ENCODE measurements around the gene BNC1.

Gene BNC1

GRCh38 chr15:83292317-83292716 lies 7.9 kb upstream of the BNC1 start:
- no peaks in the 10 kb centered on the region for H3K36me3 ChIP-seq (ENCODE audit: control insufficient read depth in 1 of 2, insufficient read depth in 2 of 2, low read length in 2 of 2)
- H3K27ac ChIP-seq (ENCODE audit: low read length) = no peak overlapping the region
- no peaks in the 10 kb centered on the region for H3K4me1 ChIP-seq (ENCODE audit: control insufficient read depth in 1 of 2, insufficient read depth in 2 of 2, low read length in 2 of 2)
- no peaks in the 10 kb centered on the region for H3K9me3 ChIP-seq (ENCODE audit: control insufficient read depth in 1 of 2, low read length in 2 of 2)
- peaks cover 3% of the 10 kb centered on the region for H3K27me3 ChIP-seq (ENCODE audit: low read depth, low read length)
- no peak overlapping the region for H3K4me3 ChIP-seq (ENCODE audit: low read depth in 1 of 2, low read length in 2 of 2)

- H3K36me3 ChIP-seq (ENCODE audit: control insufficient read depth in 1 of 2, insufficient read depth in 2 of 2, low read length in 2 of 2) = no peaks in the 10 kb centered on the region
- H3K4me3 ChIP-seq (ENCODE audit: low read depth in 1 of 2, low read length in 2 of 2) = no peak overlapping the region
- peaks cover 11% of the 10 kb centered on the region for H3K27me3 ChIP-seq (ENCODE audit: low read depth, low read length)
- no peaks in the 10 kb centered on the region for H3K4me1 ChIP-seq (ENCODE audit: control insufficient read depth in 1 of 2, insufficient read depth in 2 of 2, low read length in 2 of 2)
- H3K27ac ChIP-seq (ENCODE audit: low read length) = no peak overlapping the region
- H3K9me3 ChIP-seq (ENCODE audit: control insufficient read depth in 1 of 2, low read length in 2 of 2) = no peaks in the 10 kb centered on the region
Measured at GRCh38 chr15:83290236-83290635, 5.8 kb upstream of the BNC1 start.

GRCh38 chr15:83289160-83289559 lies 4.7 kb upstream of the BNC1 start:
- Histone ChIP-seq H3K36me3 (ENCODE audit: control insufficient read depth in 1 of 2, insufficient read depth in 2 of 2, low read length in 2 of 2) (no peaks in the 10 kb centered on the region), H3K4me3 (ENCODE audit: low read depth in 1 of 2, low read length in 2 of 2) (no peak overlapping the region), H3K27me3 (ENCODE audit: low read depth, low read length) (peaks cover 12% of the 10 kb centered on the region), H3K27ac (ENCODE audit: low read length) (no peak overlapping the region), H3K9me3 (ENCODE audit: control insufficient read depth in 1 of 2, low read length in 2 of 2) (no peaks in the 10 kb centered on the region), H3K4me1 (ENCODE audit: control insufficient read depth in 1 of 2, insufficient read depth in 2 of 2, low read length in 2 of 2) (no peaks in the 10 kb centered on the region)

- H3K4me3 ChIP-seq (ENCODE audit: low read depth in 1 of 2, low read length in 2 of 2) = no peak overlapping the region
- H3K36me3 ChIP-seq (ENCODE audit: control insufficient read depth in 1 of 2, insufficient read depth in 2 of 2, low read length in 2 of 2) = no peaks in the 10 kb centered on the region
- no peak overlapping the region for H3K27ac ChIP-seq (ENCODE audit: low read length)
- no peaks in the 10 kb centered on the region for H3K4me1 ChIP-seq (ENCODE audit: control insufficient read depth in 1 of 2, insufficient read depth in 2 of 2, low read length in 2 of 2)
- peaks cover 12% of the 10 kb centered on the region for H3K27me3 ChIP-seq (ENCODE audit: low read depth, low read length)
- H3K9me3 ChIP-seq (ENCODE audit: control insufficient read depth in 1 of 2, low read length in 2 of 2) = no peaks in the 10 kb centered on the region
Measured at GRCh38 chr15:83288381-83288801, 3.9 kb upstream of the BNC1 start.

GRCh38 chr15:83287541-83288027 lies 3.1 kb upstream of the BNC1 start:
- Histone ChIP-seq H3K27ac (ENCODE audit: low read length) (no peak overlapping the region), H3K36me3 (ENCODE audit: control insufficient read depth in 1 of 2, insufficient read depth in 2 of 2, low read length in 2 of 2) (no peaks in the 10 kb centered on the region), H3K4me1 (ENCODE audit: control insufficient read depth in 1 of 2, insufficient read depth in 2 of 2, low read length in 2 of 2) (no peaks in the 10 kb centered on the region), H3K9me3 (ENCODE audit: control insufficient read depth in 1 of 2, low read length in 2 of 2) (no peaks in the 10 kb centered on the region), H3K27me3 (ENCODE audit: low read depth, low read length) (peaks cover 20% of the 10 kb centered on the region), H3K4me3 (ENCODE audit: low read depth in 1 of 2, low read length in 2 of 2) (no peak overlapping the region)

- no peak overlapping the region for H3K27ac ChIP-seq (ENCODE audit: low read length)
- no peaks in the 10 kb centered on the region for H3K4me1 ChIP-seq (ENCODE audit: control insufficient read depth in 1 of 2, insufficient read depth in 2 of 2, low read length in 2 of 2)
- peaks cover 26% of the 10 kb centered on the region for H3K27me3 ChIP-seq (ENCODE audit: low read depth, low read length)
- no peaks in the 10 kb centered on the region for H3K36me3 ChIP-seq (ENCODE audit: control insufficient read depth in 1 of 2, insufficient read depth in 2 of 2, low read length in 2 of 2)
- no peaks in the 10 kb centered on the region for H3K9me3 ChIP-seq (ENCODE audit: control insufficient read depth in 1 of 2, low read length in 2 of 2)
- H3K4me3 ChIP-seq (ENCODE audit: low read depth in 1 of 2, low read length in 2 of 2) = no peak overlapping the region
Measured at GRCh38 chr15:83285979-83286553, 1.6 kb upstream of the BNC1 start.

- no peaks in the 10 kb centered on the region for H3K4me1 ChIP-seq (ENCODE audit: control insufficient read depth in 1 of 2, insufficient read depth in 2 of 2, low read length in 2 of 2)
- H3K4me3 ChIP-seq (ENCODE audit: low read depth in 1 of 2, low read length in 2 of 2) = no peak overlapping the region
- H3K27me3 ChIP-seq (ENCODE audit: low read depth, low read length) = peaks cover 26% of the 10 kb centered on the region
- no peak overlapping the region for H3K27ac ChIP-seq (ENCODE audit: low read length)
- H3K9me3 ChIP-seq (ENCODE audit: control insufficient read depth in 1 of 2, low read length in 2 of 2) = no peaks in the 10 kb centered on the region
- no peaks in the 10 kb centered on the region for H3K36me3 ChIP-seq (ENCODE audit: control insufficient read depth in 1 of 2, insufficient read depth in 2 of 2, low read length in 2 of 2)
Measured at GRCh38 chr15:83285284-83285978, 967 bp upstream of the BNC1 start.

GRCh38 chr15:83283813-83284558 lies 478 bp downstream of the BNC1 start:
- H3K9me3 ChIP-seq (ENCODE audit: control insufficient read depth in 1 of 2, low read length in 2 of 2) = no peaks in the 10 kb centered on the region
- H3K4me3 ChIP-seq (ENCODE audit: low read depth in 1 of 2, low read length in 2 of 2) = peak overlapping the region in 1 of 2 donors; percentile 64
- H3K27me3 ChIP-seq (ENCODE audit: low read depth, low read length) = peaks cover 26% of the 10 kb centered on the region
- H3K27ac ChIP-seq (ENCODE audit: low read length) = no peak overlapping the region
- H3K4me1 ChIP-seq (ENCODE audit: control insufficient read depth in 1 of 2, insufficient read depth in 2 of 2, low read length in 2 of 2) = no peaks in the 10 kb centered on the region
- H3K36me3 ChIP-seq (ENCODE audit: control insufficient read depth in 1 of 2, insufficient read depth in 2 of 2, low read length in 2 of 2) = no peaks in the 10 kb centered on the region

GRCh38 chr15:83283138-83283812 lies 1.2 kb downstream of the BNC1 start:
- no peaks in the 10 kb centered on the region for H3K9me3 ChIP-seq (ENCODE audit: control insufficient read depth in 1 of 2, low read length in 2 of 2)
- H3K4me3 ChIP-seq (ENCODE audit: low read depth in 1 of 2, low read length in 2 of 2) = peak overlapping the region in 1 of 2 donors; percentile 64
- H3K27me3 ChIP-seq (ENCODE audit: low read depth, low read length) = peaks cover 26% of the 10 kb centered on the region
- H3K36me3 ChIP-seq (ENCODE audit: control insufficient read depth in 1 of 2, insufficient read depth in 2 of 2, low read length in 2 of 2) = no peaks in the 10 kb centered on the region
- no peaks in the 10 kb centered on the region for H3K4me1 ChIP-seq (ENCODE audit: control insufficient read depth in 1 of 2, insufficient read depth in 2 of 2, low read length in 2 of 2)
- H3K27ac ChIP-seq (ENCODE audit: low read length) = no peak overlapping the region

GRCh38 chr15:83282776-83283137 lies 1.7 kb downstream of the BNC1 start:
- no peaks in the 10 kb centered on the region for H3K36me3 ChIP-seq (ENCODE audit: control insufficient read depth in 1 of 2, insufficient read depth in 2 of 2, low read length in 2 of 2)
- no peaks in the 10 kb centered on the region for H3K9me3 ChIP-seq (ENCODE audit: control insufficient read depth in 1 of 2, low read length in 2 of 2)
- H3K27ac ChIP-seq (ENCODE audit: low read length) = no peak overlapping the region
- H3K27me3 ChIP-seq (ENCODE audit: low read depth, low read length) = peaks cover 26% of the 10 kb centered on the region
- peak overlapping the region in 1 of 2 donors; percentile 64 for H3K4me3 ChIP-seq (ENCODE audit: low read depth in 1 of 2, low read length in 2 of 2)
- H3K4me1 ChIP-seq (ENCODE audit: control insufficient read depth in 1 of 2, insufficient read depth in 2 of 2, low read length in 2 of 2) = no peaks in the 10 kb centered on the region

- Histone ChIP-seq H3K27me3 (ENCODE audit: low read depth, low read length) (peaks cover 26% of the 10 kb centered on the region), H3K27ac (ENCODE audit: low read length) (no peak overlapping the region)
Measured at GRCh38 chr15:83282141-83282540, 2.3 kb downstream of the BNC1 start.

More at GRCh38 chr15:83282141-83282540, 2.3 kb downstream of the BNC1 start:
- H3K4me1 ChIP-seq (ENCODE audit: control insufficient read depth in 1 of 2, insufficient read depth in 2 of 2, low read length in 2 of 2) = no peaks in the 10 kb centered on the region
- H3K4me3 ChIP-seq (ENCODE audit: low read depth in 1 of 2, low read length in 2 of 2) = no peak overlapping the region
- no peaks in the 10 kb centered on the region for H3K9me3 ChIP-seq (ENCODE audit: control insufficient read depth in 1 of 2, low read length in 2 of 2)
- no peaks in the 10 kb centered on the region for H3K36me3 ChIP-seq (ENCODE audit: control insufficient read depth in 1 of 2, insufficient read depth in 2 of 2, low read length in 2 of 2)

Data from muscle layer of duodenum (tissue), 2 donors.